HFF-Myc (cell line): Measurements from ENCODE around the gene VPS37C.
"Not testable (repeated sequence)": the region's sequence is repeated elsewhere in the genome, so short reads cannot be mapped to it uniquely, and the experiment has no call there.

Experiments used
- DNase-seq: peaks from one replicate; pipeline ENCODE4 v3.0.0-alpha.2; 2011; ENCODE audit warnings: low read depth; ENCODE audit errors: extremely low read depth
- H3K4me3 ChIP-seq: replicated peaks from 2 replicates; pipeline ENCODE4 v1.5.1; 2011; ENCODE audit warnings: low read depth, mild to moderate bottlenecking, control low read depth, low read length
- TF ChIP-seq, protein P1 (sequence below): IDR thresholded peaks from 2 replicates; pipeline ENCODE4 v1.5.1; 2012; ENCODE audit warnings: mild to moderate bottlenecking, low read depth, low read length, control low read depth; ENCODE audit errors: missing control alignments

Gene VPS37C

DNA sequence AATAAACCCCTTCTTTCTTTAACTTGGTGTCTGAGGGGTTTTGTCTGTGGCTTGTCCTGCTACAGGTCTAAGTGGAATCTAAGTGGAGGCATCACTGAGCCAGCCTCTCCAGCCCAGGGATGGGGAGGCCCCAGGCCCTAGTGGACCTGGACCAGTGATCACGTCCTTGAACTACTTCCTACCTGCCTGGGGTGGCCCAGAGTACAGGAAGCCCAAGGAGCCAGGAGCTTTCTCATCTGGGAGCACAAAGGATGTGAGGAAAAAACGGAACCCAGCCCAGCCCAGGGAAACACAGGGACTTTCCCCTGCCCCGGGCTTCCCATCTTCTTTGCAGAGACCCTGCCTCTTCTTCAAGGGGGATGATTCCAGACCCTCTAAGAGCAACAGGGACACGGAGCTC lies 62.4 kb downstream of the VPS37C start:
- DNase-seq, result no peak

DNA sequence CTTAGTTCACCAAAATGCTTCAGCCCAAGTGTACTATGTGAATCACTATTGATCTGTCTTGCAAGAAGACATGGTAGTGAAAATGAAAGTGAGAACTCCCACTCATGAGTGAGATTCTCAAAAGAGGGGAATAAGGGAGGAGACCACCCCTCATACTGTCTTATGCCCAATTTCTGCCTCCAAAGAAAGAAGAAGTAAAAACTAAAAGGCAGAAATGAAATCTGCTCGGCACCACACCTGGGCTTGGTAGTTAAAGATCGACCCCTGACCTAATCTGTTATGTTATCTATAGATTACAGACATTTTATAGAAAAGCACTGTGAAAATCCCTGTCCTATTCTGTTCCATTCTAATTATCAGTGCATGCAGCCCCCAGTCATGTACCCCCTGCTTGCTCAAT lies 63.0 kb downstream of the VPS37C start:
- not testable (repeated sequence) for H3K4me3 ChIP-seq, DNase-seq

More for the DNA sequence above, 62.4 kb downstream of the VPS37C start:
- TF ChIP-seq, protein P1, sequence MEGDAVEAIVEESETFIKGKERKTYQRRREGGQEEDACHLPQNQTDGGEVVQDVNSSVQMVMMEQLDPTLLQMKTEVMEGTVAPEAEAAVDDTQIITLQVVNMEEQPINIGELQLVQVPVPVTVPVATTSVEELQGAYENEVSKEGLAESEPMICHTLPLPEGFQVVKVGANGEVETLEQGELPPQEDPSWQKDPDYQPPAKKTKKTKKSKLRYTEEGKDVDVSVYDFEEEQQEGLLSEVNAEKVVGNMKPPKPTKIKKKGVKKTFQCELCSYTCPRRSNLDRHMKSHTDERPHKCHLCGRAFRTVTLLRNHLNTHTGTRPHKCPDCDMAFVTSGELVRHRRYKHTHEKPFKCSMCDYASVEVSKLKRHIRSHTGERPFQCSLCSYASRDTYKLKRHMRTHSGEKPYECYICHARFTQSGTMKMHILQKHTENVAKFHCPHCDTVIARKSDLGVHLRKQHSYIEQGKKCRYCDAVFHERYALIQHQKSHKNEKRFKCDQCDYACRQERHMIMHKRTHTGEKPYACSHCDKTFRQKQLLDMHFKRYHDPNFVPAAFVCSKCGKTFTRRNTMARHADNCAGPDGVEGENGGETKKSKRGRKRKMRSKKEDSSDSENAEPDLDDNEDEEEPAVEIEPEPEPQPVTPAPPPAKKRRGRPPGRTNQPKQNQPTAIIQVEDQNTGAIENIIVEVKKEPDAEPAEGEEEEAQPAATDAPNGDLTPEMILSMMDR, result no peak
- no peak overlapping the region for H3K4me3 ChIP-seq

DNA sequence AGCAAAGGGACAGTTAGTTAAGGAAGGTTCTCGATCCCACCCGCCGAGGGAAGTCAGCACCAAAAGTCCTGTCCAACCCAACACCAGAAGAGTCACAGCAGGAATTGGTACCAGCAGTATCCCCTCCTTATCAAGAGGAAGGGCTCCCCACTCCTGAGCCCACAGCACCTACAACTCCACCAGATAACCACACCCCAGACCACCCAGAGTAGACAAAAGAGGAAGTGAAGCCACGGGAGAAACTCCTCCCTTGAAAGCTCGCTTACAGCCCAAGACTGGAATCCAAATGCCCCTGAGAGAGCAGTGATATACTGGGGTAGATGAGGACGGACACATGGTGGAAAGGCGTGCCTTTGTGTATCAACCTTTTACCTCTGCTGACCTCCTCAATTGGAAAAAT lies 66.2 kb downstream of the VPS37C start:
- no peak for DNase-seq
- H3K4me3 ChIP-seq, result no peak overlapping the region

DNA sequence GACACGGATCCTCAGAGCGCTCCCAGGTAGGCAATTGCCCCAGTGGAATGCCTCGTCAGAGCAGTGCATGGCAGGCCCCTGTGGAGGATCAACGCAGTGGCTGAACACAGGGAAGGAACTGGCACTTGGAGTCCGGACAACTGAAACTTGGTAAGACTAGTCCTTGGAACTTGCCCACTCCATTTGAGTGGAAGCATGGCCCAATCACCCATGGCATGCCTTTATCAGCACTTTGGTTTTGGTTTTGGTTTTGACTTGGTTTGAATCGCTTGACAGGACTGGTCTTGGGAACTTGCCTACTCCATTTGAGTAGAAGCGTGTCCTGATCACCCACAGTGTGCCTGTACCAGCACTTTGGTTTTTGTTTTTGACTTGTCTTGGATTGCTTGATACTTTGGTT lies 67.1 kb downstream of the VPS37C start:
- not testable (repeated sequence) for H3K4me3 ChIP-seq, DNase-seq

More for the DNA sequence above, 66.2 kb downstream of the VPS37C start:
- TF ChIP-seq, protein P1, result no peak

DNA sequence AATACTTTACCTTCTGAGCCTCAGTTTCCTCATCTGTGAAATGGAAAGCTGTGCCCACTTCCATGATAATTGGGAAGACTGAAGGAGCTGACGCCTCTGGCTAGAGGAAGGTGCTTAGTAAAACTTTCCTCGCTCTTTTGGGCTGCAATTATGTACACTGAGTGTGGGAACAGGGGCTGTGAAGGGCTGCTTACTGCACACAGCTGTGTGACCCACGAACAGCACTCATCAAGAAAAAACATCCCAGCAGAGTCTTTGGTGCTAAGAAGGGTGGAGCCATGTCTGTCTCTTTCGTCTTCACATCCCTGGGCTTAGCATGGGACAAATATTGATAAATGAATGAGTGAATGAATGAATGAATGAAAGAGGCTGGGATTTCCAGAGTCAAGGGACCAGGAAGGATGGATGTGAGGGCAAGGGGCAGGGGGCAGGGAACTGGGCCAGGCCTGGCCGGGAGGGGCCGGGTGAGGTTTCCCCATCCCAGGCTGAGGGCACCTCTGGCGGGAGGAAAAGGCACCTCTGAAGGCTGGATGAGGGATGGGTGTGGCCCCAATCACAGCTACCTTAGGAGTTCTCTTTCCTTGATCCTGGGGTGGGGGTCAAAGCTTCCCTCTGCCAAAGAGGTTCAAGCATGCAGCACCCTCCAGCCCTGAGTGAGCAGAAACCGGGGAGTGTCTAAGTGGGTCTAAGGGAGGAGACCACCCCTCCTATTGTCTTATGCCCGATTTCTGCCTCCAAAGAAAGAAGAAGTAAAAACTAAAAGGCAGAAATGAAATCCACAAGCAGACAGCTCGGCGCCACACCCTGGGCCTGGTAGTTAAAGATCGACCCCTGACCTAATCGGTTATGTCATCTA lies 68.1 kb downstream of the VPS37C start:
- TF ChIP-seq, protein P1, result no peak
- no peak overlapping the region for H3K4me3 ChIP-seq
- no peak for DNase-seq

DNA sequence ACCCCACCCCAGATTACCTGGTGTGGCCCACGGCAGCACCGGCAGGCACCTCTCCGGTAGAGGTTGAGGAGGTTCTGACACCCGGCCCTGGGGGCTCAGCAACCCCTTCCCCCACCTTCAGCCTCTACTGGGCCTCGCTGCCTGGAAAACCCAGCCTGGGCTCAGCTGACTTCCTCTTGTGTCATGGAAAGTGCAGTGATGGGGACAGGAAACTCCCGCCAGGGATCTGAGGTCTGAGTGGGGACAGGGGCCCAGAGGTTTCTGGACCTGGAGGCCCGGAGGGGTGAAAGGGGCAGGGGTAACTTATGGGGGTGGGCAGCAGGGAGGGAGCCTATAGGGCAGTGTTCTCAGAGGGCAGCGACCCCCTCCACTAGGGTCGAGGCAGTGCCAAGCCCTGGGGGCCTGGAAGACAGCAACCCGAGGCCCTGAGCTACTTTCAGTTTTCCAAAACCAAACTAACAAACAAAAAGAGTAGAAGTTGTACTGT lies 68.9 kb downstream of the VPS37C start:
- H3K4me3 ChIP-seq, result no peak overlapping the region
- DNase-seq, result no peak
- TF ChIP-seq, protein P1, result no peak

DNA sequence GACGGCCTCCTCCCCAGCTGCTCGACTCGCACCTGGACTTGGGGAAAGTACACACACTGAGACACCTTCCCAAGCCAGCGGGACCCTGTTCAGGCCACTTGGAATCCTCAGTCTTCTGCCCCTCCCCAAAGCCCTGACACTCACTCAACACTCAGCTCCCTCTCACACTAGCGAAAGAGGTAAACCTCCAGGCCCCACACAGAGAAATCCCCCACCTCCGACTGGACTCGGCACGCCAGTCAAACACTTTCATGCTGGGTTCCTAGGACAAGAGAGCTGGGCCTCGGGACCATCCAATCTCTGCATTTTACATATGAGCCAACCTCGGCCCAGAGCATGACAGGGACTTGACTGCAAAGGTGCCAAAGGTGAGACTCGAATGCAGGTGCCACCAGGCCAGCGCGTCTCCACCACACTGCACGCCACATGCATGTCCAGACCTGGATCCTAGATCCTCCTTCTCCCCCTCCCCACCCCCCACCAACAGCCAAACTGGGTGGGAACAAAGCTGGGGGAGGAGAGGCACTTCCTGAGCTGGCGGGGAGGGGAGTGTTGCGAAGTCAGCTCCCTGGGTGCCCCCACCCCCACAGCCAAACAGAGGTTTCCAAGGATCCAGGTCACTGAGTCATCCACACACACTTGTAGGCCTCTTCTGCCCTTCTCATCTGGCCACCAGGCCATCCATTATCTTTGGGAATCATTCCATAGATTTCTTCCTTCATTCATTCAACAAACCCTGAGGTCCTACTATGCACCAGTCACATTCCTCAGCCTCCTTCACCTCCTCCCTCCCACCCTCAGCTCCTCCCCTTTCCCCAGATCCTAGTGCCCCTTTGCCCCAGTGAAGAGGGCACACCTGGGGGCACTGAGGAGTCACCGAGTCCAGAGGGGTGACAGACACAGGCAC lies 69.6 kb downstream of the VPS37C start:
- peak; percentile 24 for DNase-seq
- H3K4me3 ChIP-seq, result no peak overlapping the region
- TF ChIP-seq, protein P1, result no peak
